ENCODE results near the gene CCS. TPM values are rescaled to one million over a fixed set of nuclear protein-coding genes. Genes with fewer than 3 reads are reported as not detected.

The CCS gene
- total and polyA plus RNA-seq, 9 of the 15 experiments (the other 6 are each of a cell fraction or from before 2014, with no cell fraction given) = 1.1 to 46.6 (median 26.8) TPM

- TF ChIP-seq PREB (CRISPR knock-in tag; IDR thresholded peaks at IDR 0.05) (no peak), HMG20A (CRISPR knock-in tag; conservative IDR thresholded peaks at IDR 0.05) (no peak), ZNF184 (CRISPR knock-in tag; IDR thresholded peaks at IDR 0.05) (no peak), UBTF (IDR thresholded peaks at IDR 0.05; ENCODE audit: borderline replicate concordance in 1 of 2, low read depth in 2 of 2, low read length in 2 of 2) (peak in 1 of 2 experiments; percentile 69; a peak in 2 of 4 replicates), SPI1 (IDR thresholded peaks at IDR 0.05; ENCODE audit: borderline replicate concordance, low read depth, low read length) (peak; percentile 45; the same call in 1 of the 2 replicates), L3MBTL2 (IDR thresholded peaks at IDR 0.05) (peak; percentile 67; the same call in 1 of the 2 replicates), NBN (IDR thresholded peaks at IDR 0.05; ENCODE audit: low read depth) (no peak), ZNF76 (CRISPR knock-in tag; IDR thresholded peaks at IDR 0.05; ENCODE audit: borderline replicate concordance) (no peak), ZHX1 (conservative IDR thresholded peaks at IDR 0.05; ENCODE audit: low read length) (no peak), E2F1 (CRISPR knock-in tag; IDR thresholded peaks at IDR 0.05) (peak; percentile 70; the same call in 1 of the 2 replicates), LARP7 (IDR thresholded peaks at IDR 0.05) (no peak), U2AF1 (optimal IDR thresholded peaks at IDR 0.05; ENCODE audit: low read depth, low read length) (peak; percentile 49), ZNF561 (CRISPR knock-in tag; conservative IDR thresholded peaks at IDR 0.05) (no peak), ZFX (CRISPR knock-in tag; IDR thresholded peaks at IDR 0.05) (peak; percentile 98), CCNT2 (IDR thresholded peaks at IDR 0.05; ENCODE audit: borderline replicate concordance, extremely low read depth, insufficient read length, low read depth, low read length) (peak; percentile 74), ZBTB9 (CRISPR knock-in tag; IDR thresholded peaks at IDR 0.05) (no peak; the same call in 1 of the 2 replicates), HMGN3 (IDR thresholded peaks at IDR 0.05; ENCODE audit: borderline replicate concordance, extremely low read depth, insufficient read length, low read depth, low read length) (peak; percentile 72), PHTF2 (CRISPR knock-in tag; IDR thresholded peaks at IDR 0.05) (no peak), TFAM (CRISPR knock-in tag; conservative IDR thresholded peaks at IDR 0.05) (no peak)
Measured at GRCh38 chr11:66545701-66546367, 47.2 kb upstream of the CCS start, which contains the start of gene ZDHHC24 (continued).
